Activated CD8-positive, alpha-beta T cell treated with anti-CD3 and anti-CD28 coated beads, Interleukin-2, amount 10 ng/mL, durations not matched to agents 7 days and 5 days (primary cell): ENCODE results near the gene MORN3. TPM values are rescaled to one million over a fixed set of nuclear protein-coding genes. Genes with fewer than 3 reads are reported as not detected.
"Not testable (repeated sequence)": the region's sequence is repeated elsewhere in the genome, so short reads cannot be mapped to it uniquely, and the experiment has no call there.

Experiments
- ATAC-seq: fragments of 150-1000 bp; cut with Tn5 transposase; one replicate; pipeline ENCODE4 v1.10.0; 2021; ENCODE audit warnings: moderate library complexity
- CTCF ChIA-PET: fragments of 350-600 bp; sonication (Branson Sonifier 250); formaldehyde crosslinking; loops from one replicate; lab custom pipeline; 2021; ENCODE audit warnings: antibody characterized with exemption; lab: Charles Lee
- POLR2A ChIA-PET: fragments of 350-600 bp; sonication (Branson Sonifier 250); formaldehyde crosslinking; loops from one replicate; lab custom pipeline; 2021; ENCODE audit warnings: antibody characterized with exemption; lab: Charles Lee
- DNase-seq: peaks from one replicate; pipeline ENCODE4 v3.0.0-alpha.2; 2020
- H3K27ac Mint-ChIP-seq: one replicate; pipeline ENCODE4 v1.8.0; 2021; ENCODE audit warnings: mild to moderate bottlenecking, mixed read lengths
- H3K27me3 Mint-ChIP-seq: one replicate; pipeline ENCODE4 v1.8.0; 2021; ENCODE audit warnings: low read depth, mixed read lengths
- H3K36me3 Mint-ChIP-seq: one replicate; pipeline ENCODE4 v1.8.0; 2021; ENCODE audit warnings: low read depth, mixed read lengths
- H3K4me1 Mint-ChIP-seq: one replicate; pipeline ENCODE4 v1.8.0; 2021; ENCODE audit warnings: low read depth, mixed read lengths
- H3K4me3 Mint-ChIP-seq: one replicate; pipeline ENCODE4 v1.8.0; 2021; ENCODE audit warnings: mild to moderate bottlenecking, mixed read lengths
- H3K9me3 Mint-ChIP-seq: one replicate; pipeline ENCODE4 v1.8.0; 2022; ENCODE audit warnings: mixed read lengths; ENCODE audit not compliant: insufficient read depth
- total RNA-seq, 2 experiments: library from RNA; stranded (reverse); gene quantifications; one replicate each; pipeline ENCODE4 v1.2.3, GENCODE V29; 2021

Gene MORN3, protein sequence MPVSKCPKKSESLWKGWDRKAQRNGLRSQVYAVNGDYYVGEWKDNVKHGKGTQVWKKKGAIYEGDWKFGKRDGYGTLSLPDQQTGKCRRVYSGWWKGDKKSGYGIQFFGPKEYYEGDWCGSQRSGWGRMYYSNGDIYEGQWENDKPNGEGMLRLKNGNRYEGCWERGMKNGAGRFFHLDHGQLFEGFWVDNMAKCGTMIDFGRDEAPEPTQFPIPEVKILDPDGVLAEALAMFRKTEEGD
- under 1 TPM; 0.26 to 0.37 TPM for total RNA-seq

DNA sequence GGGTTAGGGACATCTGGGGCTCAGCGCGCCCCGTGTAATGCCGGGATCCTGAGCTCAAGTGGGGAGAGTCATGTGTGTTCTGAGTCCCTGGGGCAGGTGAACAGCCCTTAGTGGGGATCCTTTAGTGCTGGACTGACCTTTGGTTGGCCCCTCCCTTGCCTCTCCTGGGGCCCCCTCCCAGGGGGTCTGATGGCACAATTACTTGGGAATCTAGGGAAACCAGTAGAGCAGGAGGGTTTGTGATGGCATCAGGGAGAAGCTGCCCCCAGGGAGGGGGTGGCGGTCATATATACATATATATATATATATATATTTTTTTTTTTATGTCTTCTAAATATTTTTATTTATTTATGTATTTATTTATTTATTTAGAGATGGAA lies at the start of gene MORN3:
TSS of gene MORN3 (minus strand) at position 134 of the 380 bp plus-strand sequence. CDS start 171 bp downstream, outside the sequence.
- Mint-ChIP-seq H3K4me1 (peaks cover 61% of the 10 kb centered on the region), H3K4me3 (no peak within 1 kb of the TSS), H3K27ac (peak within 1 kb of the TSS; percentile 61), H3K27me3 (no peaks in the 10 kb centered on the region), H3K36me3 (peaks cover 21% of the 10 kb centered on the region), H3K9me3 (no peaks in the 10 kb centered on the region)
- DNase-seq (no peak), ATAC-seq (no peak)
- ChIA-PET CTCF (interaction anchor here (0.9 to 5.4 kb wide), 11 partner anchors 10 to 191 kb away, joined by 3 to 98 read pairs (median 9); partner anchors contain the start of gene ORAI1), POLR2A (interaction anchor here (0.9 to 3.0 kb wide), 3 partner anchors 42 to 133 kb away, joined by 3 to 24 read pairs (median 4); partner anchors contain the start of gene ORAI1)

DNA sequence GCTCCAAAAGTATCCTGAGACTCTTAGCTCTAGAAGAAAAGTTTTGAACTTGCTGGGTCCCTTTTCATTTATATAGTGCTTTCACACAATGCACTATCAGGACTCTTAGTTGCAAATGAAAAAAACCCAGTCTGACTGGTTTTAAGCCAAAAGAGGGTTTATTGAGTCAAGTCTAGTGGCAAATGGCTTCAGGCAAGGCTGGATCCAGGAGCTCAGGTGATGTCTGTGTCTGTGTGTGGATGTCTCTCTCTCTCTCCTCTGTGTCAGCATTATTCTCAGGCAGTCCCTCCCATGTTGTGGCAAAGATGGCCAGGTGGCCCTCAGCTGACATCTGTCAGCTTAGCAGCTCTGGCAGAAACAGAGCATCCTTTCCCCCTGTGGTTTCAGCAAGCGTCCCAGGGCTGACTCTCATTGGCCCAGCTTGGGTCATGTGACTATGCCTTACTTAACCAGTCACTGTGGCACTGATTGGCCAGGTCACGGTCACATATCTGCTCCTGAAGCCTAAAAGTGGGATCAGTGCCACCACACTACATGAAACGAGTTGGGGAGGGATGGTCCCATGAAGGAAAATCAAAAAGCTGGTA lies 49.3 kb upstream of the MORN3 start:
- H3K4me1 Mint-ChIP-seq: peaks cover 17% of the 10 kb centered on the region
- DNase-seq: peak; percentile 33
- no peaks in the 10 kb centered on the region for H3K27me3 Mint-ChIP-seq
- no peak overlapping the region for H3K4me3 Mint-ChIP-seq
- H3K27ac Mint-ChIP-seq: no peak overlapping the region
- ATAC-seq: no peak
- peaks cover 9% of the 10 kb centered on the region for H3K36me3 Mint-ChIP-seq
- POLR2A ChIA-PET: interaction anchor here (0.6 kb wide), 1 partner anchor 155 kb away, joined by 3 read pairs; no protein-coding TSS in a partner anchor
- H3K9me3 Mint-ChIP-seq: no peaks in the 10 kb centered on the region
- CTCF ChIA-PET: interaction anchor here (0.6 to 2.3 kb wide), 5 partner anchors 50 to 384 kb away, joined by 3 to 13 read pairs (median 3); partner anchors contain the start of genes PSMD9 and RHOF

DNA sequence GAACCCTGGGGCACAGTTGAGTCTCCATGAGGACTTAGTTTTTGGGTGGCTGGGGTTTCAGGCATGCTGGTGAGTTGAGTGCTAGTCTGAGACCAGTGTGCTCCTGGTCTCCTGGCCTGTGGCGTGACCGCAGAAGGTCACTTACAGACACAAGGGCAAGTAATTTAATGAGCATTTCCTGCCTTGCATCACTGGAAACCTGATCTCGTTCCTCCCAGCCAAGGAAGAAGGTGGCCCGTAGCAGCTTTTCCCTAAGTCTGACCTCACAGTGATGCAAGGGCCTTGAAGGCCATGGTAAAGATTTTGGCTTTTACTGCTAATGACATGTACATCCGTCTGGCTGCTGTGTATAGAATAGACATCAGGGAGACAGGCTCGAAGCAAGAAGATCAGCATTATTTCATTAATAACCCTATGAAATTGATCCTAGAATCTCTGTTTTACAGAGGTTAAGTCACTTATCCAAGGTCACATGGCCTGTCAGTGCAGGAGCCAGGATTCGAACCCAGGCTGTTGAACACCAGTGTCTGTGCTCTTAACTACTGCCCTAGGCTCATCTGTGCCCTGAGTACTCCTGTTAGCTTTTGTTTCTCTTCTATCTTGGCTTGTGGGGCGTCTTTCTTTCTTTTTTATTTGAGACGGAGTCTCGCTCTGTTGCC lies 47.7 kb upstream of the MORN3 start:
- ChIA-PET CTCF (interaction anchor here (1.1 to 2.3 kb wide), 2 partner anchors 77 to 172 kb away, joined by 3 to 13 read pairs; partner anchors contain the start of genes PSMD9 and RHOF), POLR2A (no interaction called here)
- no peaks in the 10 kb centered on the region for H3K9me3 Mint-ChIP-seq
- peaks cover 9% of the 10 kb centered on the region for H3K36me3 Mint-ChIP-seq
- no peak overlapping the region for H3K27ac Mint-ChIP-seq
- H3K4me3 Mint-ChIP-seq: no peak overlapping the region
- no peak for DNase-seq
- no peak for ATAC-seq
- H3K27me3 Mint-ChIP-seq: no peaks in the 10 kb centered on the region
- H3K4me1 Mint-ChIP-seq: peaks cover 25% of the 10 kb centered on the region

DNA sequence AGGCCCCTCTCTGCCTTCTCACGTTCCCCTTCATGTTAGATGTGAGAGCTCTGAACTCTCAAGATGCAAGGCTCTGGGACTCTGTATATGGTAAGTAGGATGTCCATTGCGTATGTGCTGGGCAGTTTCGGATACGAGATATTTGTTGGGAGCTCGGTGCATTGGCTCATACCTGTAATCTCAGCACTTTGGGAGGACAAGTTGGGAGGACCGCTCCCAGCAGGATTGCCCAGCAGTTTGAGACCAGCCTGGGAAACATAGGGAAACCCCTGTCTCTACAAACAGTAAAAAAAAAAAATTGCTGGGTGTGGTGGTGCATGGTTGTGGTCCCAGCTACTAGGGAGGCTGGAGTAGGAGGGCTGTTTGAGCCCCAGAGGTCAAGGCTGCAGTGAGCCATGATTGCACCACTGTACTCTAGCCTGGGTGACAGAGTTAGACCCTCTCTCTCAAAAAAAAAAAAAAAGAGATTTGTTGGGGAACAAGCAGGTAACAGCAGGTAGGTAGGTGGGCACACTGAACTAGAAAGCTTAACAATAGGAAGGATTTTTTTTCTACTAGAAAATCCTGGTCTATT lies 46.5 kb upstream of the MORN3 start:
- no peak overlapping the region for H3K27ac Mint-ChIP-seq
- H3K4me3 Mint-ChIP-seq: no peak overlapping the region

DNA sequence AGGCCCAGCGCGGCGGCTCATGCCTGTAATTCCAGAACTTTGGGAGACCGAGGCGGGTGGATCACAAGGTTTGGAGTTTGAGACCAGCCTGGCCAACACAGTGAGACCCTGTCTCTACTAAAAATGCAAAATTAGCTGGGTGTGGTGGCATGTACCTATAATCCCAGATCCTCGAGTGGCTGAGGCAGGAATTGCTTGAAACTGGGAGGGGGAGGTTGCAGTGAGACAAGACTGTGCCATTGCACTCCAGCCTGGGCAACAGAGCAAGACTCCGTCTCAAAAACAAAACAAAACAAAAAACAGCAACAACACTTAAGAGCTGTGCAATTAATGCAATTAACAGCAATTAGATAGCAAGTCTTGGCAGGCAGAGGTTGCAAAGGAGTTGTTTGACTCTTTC lies 45.6 kb upstream of the MORN3 start:
- ATAC-seq, POLR2A ChIA-PET, H3K9me3 Mint-ChIP-seq, H3K36me3 Mint-ChIP-seq, DNase-seq, H3K27ac Mint-ChIP-seq, H3K4me3 Mint-ChIP-seq, H3K27me3 Mint-ChIP-seq: not testable (repeated sequence)
- peaks cover 38% of the 10 kb centered on the region for H3K4me1 Mint-ChIP-seq
- CTCF ChIA-PET: interaction anchor here (0.8 to 1.2 kb wide), 2 partner anchors 41 to 79 kb away, joined by 3 to 6 read pairs; partner anchors contain the start of gene RHOF

More for the DNA sequence above, 46.5 kb upstream of the MORN3 start:
- no peak for DNase-seq
- Mint-ChIP-seq H3K4me1 (peaks cover 37% of the 10 kb centered on the region), H3K36me3 (peaks cover 9% of the 10 kb centered on the region), H3K27me3 (no peaks in the 10 kb centered on the region), H3K9me3 (no peaks in the 10 kb centered on the region)
- no peak for ATAC-seq
- ChIA-PET POLR2A (no interaction called here), CTCF (interaction anchor here (0.6 to 1.2 kb wide), 4 partner anchors 14 to 78 kb away, joined by 3 to 6 read pairs (median 3); partner anchors contain the start of gene RHOF)

DNA sequence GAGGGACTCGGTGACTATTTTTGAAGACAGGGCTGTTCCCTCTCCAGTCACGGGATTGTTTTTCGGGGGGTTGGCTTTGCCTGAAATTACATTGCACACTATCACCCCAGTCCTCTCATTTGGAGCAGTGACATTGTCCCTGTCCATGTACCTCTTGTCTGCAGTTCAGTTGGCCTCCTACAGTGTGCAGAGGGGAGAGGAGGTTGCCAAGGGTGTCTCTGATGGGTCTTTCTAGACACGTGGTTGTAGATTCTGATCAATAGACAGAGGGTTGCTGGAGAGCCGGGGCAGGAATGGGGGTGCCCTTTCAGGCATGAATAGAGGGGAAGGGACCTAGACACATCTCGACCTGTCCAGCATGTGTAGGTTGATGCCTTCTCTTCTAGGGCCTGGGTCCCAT lies 44.3 kb upstream of the MORN3 start:
- H3K4me3 Mint-ChIP-seq: peak overlapping the region; percentile 96
- H3K9me3 Mint-ChIP-seq: no peaks in the 10 kb centered on the region
- peaks cover 41% of the 10 kb centered on the region for H3K4me1 Mint-ChIP-seq
- H3K27me3 Mint-ChIP-seq: no peaks in the 10 kb centered on the region
- H3K36me3 Mint-ChIP-seq: peaks cover 9% of the 10 kb centered on the region
- no peak for DNase-seq
- POLR2A ChIA-PET: interaction anchor here (2.2 kb wide), 2 partner anchors 79 to 88 kb away, joined by 12 to 17 read pairs; partner anchors contain the start of gene RHOF
- no peak for ATAC-seq
- peak overlapping the region; percentile 77 for H3K27ac Mint-ChIP-seq
- CTCF ChIA-PET: interaction anchor here (1.6 to 4.5 kb wide), 4 partner anchors 60 to 88 kb away, joined by 7 to 73 read pairs (median 24); partner anchors contain the start of gene RHOF

DNA sequence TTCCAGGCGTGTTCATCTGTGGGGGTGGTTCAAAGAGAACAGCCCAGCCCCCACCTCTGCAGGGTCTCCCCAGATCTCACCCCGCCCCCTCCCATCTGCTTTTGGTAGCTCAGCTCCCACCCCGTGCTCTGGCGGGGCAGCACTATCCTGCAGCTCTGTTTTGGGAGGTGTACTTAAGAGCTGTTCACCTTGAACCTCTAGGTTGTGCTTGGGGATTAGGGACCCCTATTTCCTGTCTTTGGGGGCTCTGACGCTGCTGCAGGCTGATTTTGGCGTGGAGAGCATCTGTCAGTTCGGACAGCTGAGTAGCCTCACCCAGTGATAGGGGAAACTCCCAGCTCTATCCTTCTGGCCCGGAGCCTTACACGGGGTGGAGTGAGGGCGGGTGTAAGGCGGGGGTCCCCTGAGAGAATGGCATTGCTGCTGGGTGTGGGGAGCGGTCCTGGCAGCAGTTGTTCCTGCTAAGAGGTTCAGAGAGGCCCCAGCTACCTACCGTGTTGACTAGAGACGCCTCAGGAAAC lies 43.9 kb upstream of the MORN3 start:
- Mint-ChIP-seq H3K4me3 (peak overlapping the region; percentile 96), H3K27me3 (no peaks in the 10 kb centered on the region), H3K9me3 (no peaks in the 10 kb centered on the region), H3K4me1 (peaks cover 39% of the 10 kb centered on the region), H3K27ac (peak overlapping the region; percentile 77), H3K36me3 (peaks cover 7% of the 10 kb centered on the region)
- CTCF ChIA-PET: interaction anchor here (0.6 to 4.5 kb wide), 8 partner anchors 9 to 89 kb away, joined by 3 to 73 read pairs (median 8); partner anchors contain the start of gene RHOF
- POLR2A ChIA-PET: interaction anchor here (0.8 to 2.2 kb wide), 7 partner anchors 16 to 98 kb away, joined by 3 to 17 read pairs (median 5); partner anchors contain the start of gene RHOF
- DNase-seq: no peak
- no peak for ATAC-seq

DNA sequence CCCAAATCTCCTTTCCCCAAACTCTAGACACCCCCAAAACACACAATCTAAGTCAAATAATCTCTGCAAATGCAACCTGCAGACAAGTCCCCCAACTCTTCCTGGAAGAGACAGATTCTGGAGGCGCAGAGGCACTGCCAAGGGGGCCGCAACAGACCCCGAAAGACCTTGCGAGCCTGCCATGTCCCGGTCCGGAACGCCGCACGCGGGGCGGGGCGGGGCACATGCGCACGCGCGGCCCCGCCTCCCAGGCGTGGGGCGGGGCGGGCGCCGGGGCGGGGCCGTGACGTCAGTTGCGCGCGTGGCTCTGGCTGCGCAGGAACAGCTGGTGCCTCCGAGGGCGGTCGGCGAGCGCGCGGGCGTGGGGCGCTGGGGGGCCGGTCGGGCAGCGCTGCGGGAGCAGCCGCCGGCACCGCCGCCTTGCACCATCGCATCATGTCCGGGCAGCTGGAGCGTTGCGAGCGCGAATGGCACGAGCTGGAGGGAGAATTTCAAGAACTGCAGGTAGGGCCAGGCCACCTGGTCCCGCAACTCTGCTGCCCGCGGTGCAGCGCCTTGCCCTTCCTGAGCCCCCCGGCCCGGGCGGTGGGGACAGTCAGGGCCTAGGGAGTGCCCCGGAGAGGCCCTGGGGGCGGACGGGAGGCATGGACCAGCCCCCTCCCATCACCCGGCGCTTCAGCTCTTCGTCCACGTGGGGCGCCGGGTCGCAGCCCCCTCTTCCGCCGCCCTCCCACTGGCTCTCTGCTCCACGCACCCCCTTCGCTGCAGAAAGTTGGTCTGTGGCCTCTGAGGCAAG lies 43.2 kb upstream of the MORN3 start, which contains the start of gene TMEM120B:
TSS of gene TMEM120B (plus strand) at position 292 of the 796 bp plus-strand sequence. CDS start at position 436, 144 bp downstream.
- peak within 1 kb of the TSS; percentile 96 for H3K4me3 Mint-ChIP-seq
- peak; percentile 87 for ATAC-seq
- no peaks in the 10 kb centered on the region for H3K27me3 Mint-ChIP-seq

DNA sequence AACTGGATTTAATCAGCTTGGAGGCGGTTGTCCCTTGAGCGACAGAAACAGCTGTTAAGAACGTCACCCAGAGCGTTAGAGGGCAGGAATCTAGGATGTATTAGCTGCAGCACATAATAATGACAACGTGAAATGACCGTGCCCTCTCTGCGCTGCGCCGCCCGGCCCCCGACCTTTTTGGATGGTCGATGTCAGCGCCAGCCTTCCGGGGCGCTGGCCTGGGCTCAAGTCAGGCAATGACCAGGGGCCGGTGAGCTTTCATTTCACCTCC lies 42.7 kb upstream of the MORN3 start:
- Mint-ChIP-seq H3K9me3 (no peaks in the 10 kb centered on the region), H3K27ac (peak overlapping the region; percentile 89), H3K27me3 (no peaks in the 10 kb centered on the region), H3K36me3 (peaks cover 2% of the 10 kb centered on the region), H3K4me3 (peak overlapping the region; percentile 96), H3K4me1 (peaks cover 38% of the 10 kb centered on the region)
- ATAC-seq (peak; percentile 45), DNase-seq (peak; percentile 50)
- ChIA-PET POLR2A (interaction anchor here (0.7 to 2.2 kb wide), 10 partner anchors 17 to 251 kb away, joined by 3 to 17 read pairs (median 4); partner anchors contain the start of gene RHOF), CTCF (interaction anchor here (0.7 to 4.5 kb wide), 17 partner anchors 7 to 99 kb away, joined by 3 to 73 read pairs (median 4); partner anchors contain the start of gene RHOF)

More for the DNA sequence above, 43.2 kb upstream of the MORN3 start, which contains the start of gene TMEM120B:
- POLR2A ChIA-PET: interaction anchor here (0.7 to 2.2 kb wide), 10 partner anchors 17 to 251 kb away, joined by 3 to 17 read pairs (median 4); partner anchors contain the start of gene RHOF
- Mint-ChIP-seq H3K27ac (peak within 1 kb of the TSS; percentile 89), H3K36me3 (peaks cover 6% of the 10 kb centered on the region), H3K9me3 (no peaks in the 10 kb centered on the region), H3K4me1 (peaks cover 38% of the 10 kb centered on the region)
- peak; percentile 85 for DNase-seq
- CTCF ChIA-PET: interaction anchor here (0.6 to 4.5 kb wide), 17 partner anchors 8 to 98 kb away, joined by 3 to 73 read pairs (median 4); partner anchors contain the start of gene RHOF
